NK-92 treated with Interleukin-12 subunit alpha and Interleukin-12 subunit beta, amount 100 ng/mL, for 24 hours (cell line): ENCODE data around the gene STAG3.
"Not testable (repeated sequence)": the region's sequence is repeated elsewhere in the genome, so short reads cannot be mapped to it uniquely, and the experiment has no call there.

Source experiments
- DNase-seq: peaks from one replicate; lab custom pipeline; 2025; lab: John Stamatoyannopoulos, UW

Gene STAG3

GRCh38 chr7:100212631-100213286 lies 35.0 kb downstream of the STAG3 start:
- DNase-seq: no peak

GRCh38 chr7:100213672-100214071 lies 36.0 kb downstream of the STAG3 start:
- DNase-seq: no peak

- not testable (repeated sequence) for DNase-seq
Measured at GRCh38 chr7:100214356-100214755, 36.6 kb downstream of the STAG3 start.

- DNase-seq: no peak
Measured at GRCh38 chr7:100215895-100216294, 38.2 kb downstream of the STAG3 start.

- peak; percentile 79 for DNase-seq
Measured at GRCh38 chr7:100217934-100218333, 40.2 kb downstream of the STAG3 start.

GRCh38 chr7:100219271-100219737 lies 41.6 kb downstream of the STAG3 start:
- no peak for DNase-seq

GRCh38 chr7:100219801-100220585 lies 42.3 kb downstream of the STAG3 start, which contains the start of gene PVRIG:
Gene PVRIG, plus strand, starts transcription at chr7:100219949. Its CDS starts 22 bp downstream, at chr7:100219971.
- peak; percentile 65 for DNase-seq

GRCh38 chr7:100220586-100221230 lies 43.0 kb downstream of the STAG3 start:
- no peak for DNase-seq

- DNase-seq: peak; percentile 79
Measured at GRCh38 chr7:100221231-100221718, 43.6 kb downstream of the STAG3 start.

GRCh38 chr7:100221767-100222444 lies 44.2 kb downstream of the STAG3 start:
- no peak for DNase-seq

- DNase-seq: no peak
Measured at GRCh38 chr7:100222445-100223132, 44.9 kb downstream of the STAG3 start.

- DNase-seq: not testable (repeated sequence)
Measured at GRCh38 chr7:100223376-100223927, 45.7 kb downstream of the STAG3 start.

- not testable (repeated sequence) for DNase-seq
Measured at GRCh38 chr7:100224891-100225290, 47.2 kb downstream of the STAG3 start.

- DNase-seq: not testable (repeated sequence)
Measured at GRCh38 chr7:100234660-100235317, 57.1 kb downstream of the STAG3 start.

GRCh38 chr7:100239975-100240374 lies 62.3 kb downstream of the STAG3 start:
- DNase-seq: not testable (repeated sequence)

- not testable (repeated sequence) for DNase-seq
Measured at GRCh38 chr7:100243385-100243784, 65.7 kb downstream of the STAG3 start.

- not testable (repeated sequence) for DNase-seq
Measured at GRCh38 chr7:100244988-100245605, 67.4 kb downstream of the STAG3 start.

GRCh38 chr7:100246121-100246864 lies 68.6 kb downstream of the STAG3 start:
- DNase-seq: not testable (repeated sequence)

- not testable (repeated sequence) for DNase-seq
Measured at GRCh38 chr7:100246865-100247137, 69.1 kb downstream of the STAG3 start.
